Duodenal mucosa (tissue), 2 donors: ENCODE results near the gene NCDN.

Experiments
- H3K27ac ChIP-seq: one replicate; pipeline ENCODE4 v1.7.0; 2013; ENCODE audit warnings: low read depth, low read length
- H3K27me3 ChIP-seq, 2 donors: one replicate each; pipeline ENCODE4 v1.7.0; 2013; ENCODE audit warnings: low read length in 2 of 2, control low read depth in 1 of 2; ENCODE audit not compliant: insufficient read depth in 2 of 2, control insufficient read depth in 1 of 2
- H3K36me3 ChIP-seq, 2 donors: one replicate each; pipeline ENCODE4 v1.7.0; 2013; ENCODE audit warnings: low read length in 2 of 2, control low read depth in 1 of 2; ENCODE audit not compliant: insufficient read depth in 2 of 2, control insufficient read depth in 1 of 2
- H3K4me1 ChIP-seq, 2 donors: one replicate each; pipeline ENCODE4 v1.7.0; 2013; ENCODE audit warnings: low read length in 2 of 2, control low read depth in 1 of 2; ENCODE audit not compliant: insufficient read depth in 2 of 2, control insufficient read depth in 1 of 2
- H3K4me3 ChIP-seq, 2 donors: one replicate each; pipeline ENCODE4 v1.7.0; 2013; ENCODE audit warnings: low read length in 2 of 2, low read depth in 1 of 2
- H3K9ac ChIP-seq, 2 donors: one replicate each; pipeline ENCODE4 v1.7.0; 2013; ENCODE audit warnings: low read length in 2 of 2, low read depth in 1 of 2
- H3K9me3 ChIP-seq, 2 donors: one replicate each; pipeline ENCODE4 v1.7.0; 2013; ENCODE audit warnings: low read length in 2 of 2, control low read depth in 1 of 2; ENCODE audit not compliant: control insufficient read depth in 1 of 2

Gene NCDN

DNA sequence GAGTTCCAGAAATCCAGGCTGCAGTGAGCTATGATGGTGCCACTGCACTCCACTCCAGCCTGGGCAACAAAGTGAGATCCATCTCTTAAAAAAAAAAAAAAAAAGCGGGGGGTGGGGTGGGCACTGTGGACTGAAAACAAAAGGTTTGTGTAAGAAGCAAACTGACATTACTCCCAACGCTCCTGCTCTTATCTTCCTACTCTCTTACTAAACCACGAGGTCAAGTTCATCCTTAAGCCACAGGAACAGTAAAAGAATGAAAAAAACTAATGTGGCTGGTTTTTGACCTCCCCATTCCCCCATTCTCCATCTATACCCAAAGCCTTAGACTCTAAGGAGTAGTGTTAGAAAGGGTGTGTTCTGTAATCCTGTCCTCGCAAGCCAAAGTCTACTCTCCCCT is 46.3 kb downstream of the NCDN start:
- no peak overlapping the region for H3K27ac ChIP-seq
- H3K36me3 ChIP-seq, result peaks cover 20 to 70% of the 10 kb centered on the region in 2 donors
- H3K4me3 ChIP-seq, result no peak overlapping the region
- H3K4me1 ChIP-seq, result no peaks in the 10 kb centered on the region
- H3K9ac ChIP-seq, result no peak overlapping the region
- no peaks in the 10 kb centered on the region for H3K9me3 ChIP-seq
- no peaks in the 10 kb centered on the region for H3K27me3 ChIP-seq

DNA sequence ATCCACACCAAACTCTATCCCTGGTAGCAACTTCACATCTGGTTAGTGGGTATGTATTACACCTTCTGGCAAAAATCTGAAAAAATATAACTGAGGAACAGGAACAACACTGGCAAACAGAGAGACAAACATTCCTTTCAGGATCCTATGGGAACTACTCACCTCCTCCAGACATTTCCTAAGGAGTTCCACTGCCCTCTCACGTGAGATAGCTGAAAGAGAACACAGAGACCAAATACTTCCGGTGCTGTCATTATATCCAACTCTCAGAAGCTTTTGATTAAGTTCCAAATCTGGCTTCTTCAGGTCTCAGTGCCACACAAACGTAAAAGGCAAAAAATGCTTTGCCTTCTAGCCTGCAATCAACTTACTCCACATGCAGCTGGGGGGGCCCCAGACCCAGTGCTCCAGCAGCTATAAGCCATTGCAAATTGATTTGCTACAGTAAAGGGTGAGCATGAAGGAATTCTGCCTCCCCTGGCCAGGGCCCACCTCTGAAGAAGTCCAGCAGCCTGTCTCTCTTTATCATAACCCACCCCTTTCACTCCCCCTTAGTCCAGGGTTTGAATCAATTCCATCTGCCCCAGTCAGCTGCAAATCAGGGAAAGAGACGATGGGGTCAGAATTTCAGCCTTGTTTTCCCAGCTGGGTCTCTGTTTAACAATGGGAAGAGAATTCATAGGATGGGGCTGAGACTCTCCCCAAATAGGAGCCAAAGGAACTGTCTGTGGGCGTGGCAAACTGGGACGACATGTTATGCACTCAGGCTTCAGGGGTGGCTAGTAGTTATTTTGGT is 47.7 kb downstream of the NCDN start:
- Histone ChIP-seq H3K9ac (no peak overlapping the region), H3K27me3 (no peaks in the 10 kb centered on the region), H3K36me3 (peaks cover 25 to 81% of the 10 kb centered on the region in 2 donors), H3K27ac (no peak overlapping the region), H3K9me3 (no peaks in the 10 kb centered on the region), H3K4me3 (no peak overlapping the region), H3K4me1 (no peaks in the 10 kb centered on the region)

GRCh38 chr1:35605867-35606182 is 48.2 kb downstream of the NCDN start:
- Histone ChIP-seq H3K36me3 (peaks cover 25 to 75% of the 10 kb centered on the region in 2 donors), H3K27ac (no peak overlapping the region), H3K9me3 (no peaks in the 10 kb centered on the region), H3K4me1 (no peaks in the 10 kb centered on the region), H3K27me3 (no peaks in the 10 kb centered on the region), H3K4me3 (no peak overlapping the region), H3K9ac (no peak overlapping the region)

GRCh38 chr1:35611655-35612054 is 54.1 kb downstream of the NCDN start:
- Histone ChIP-seq H3K9me3 (no peaks in the 10 kb centered on the region), H3K27ac (no peak overlapping the region), H3K36me3 (peaks cover 17 to 57% of the 10 kb centered on the region in 2 donors), H3K27me3 (no peaks in the 10 kb centered on the region), H3K9ac (no peak overlapping the region), H3K4me3 (no peak overlapping the region), H3K4me1 (no peaks in the 10 kb centered on the region)

- H3K27ac ChIP-seq, result no peak overlapping the region
- H3K9ac ChIP-seq, result no peak overlapping the region
- peaks cover 16 to 39% of the 10 kb centered on the region in 2 donors for H3K36me3 ChIP-seq
- no peaks in the 10 kb centered on the region for H3K9me3 ChIP-seq
- no peaks in the 10 kb centered on the region for H3K27me3 ChIP-seq
- no peak overlapping the region for H3K4me3 ChIP-seq
- H3K4me1 ChIP-seq, result no peaks in the 10 kb centered on the region
Measured at GRCh38 chr1:35615440-35615839, 57.8 kb downstream of the NCDN start.
